ENCODE measurements around the gene NFYA. TPM values are rescaled to one million over a fixed set of nuclear protein-coding genes. Genes with fewer than 3 reads are reported as not detected.
"Not testable (repeated sequence)": the region's sequence is repeated elsewhere in the genome, so short reads cannot be mapped to it uniquely, and the experiment has no call there.

Gene NFYA
- total RNA-seq, 1 donor from 2014 or later, result 9.8 TPM

- ATAC-seq, result no peak
- intact Hi-C loops (cut with DNase I), result loop anchor here (10.0 kb wide), 1 partner anchor 224 kb away; no protein-coding TSS in a partner anchor
Observed at GRCh38 chr6:41090841-41091761, 18.3 kb downstream of the NFYA start.

GRCh38 chr6:41092421-41093140 lies 19.8 kb downstream of the NFYA start:
- DNase-seq (ENCODE audit: missing footprints), result no peak
- intact Hi-C loops (cut with DNase I), result loop anchor here (10.0 kb wide), 1 partner anchor 222 kb away; no protein-coding TSS in a partner anchor
- ATAC-seq, result no peak

More at GRCh38 chr6:41090841-41091761, 18.3 kb downstream of the NFYA start:
- DNase-seq (ENCODE audit: missing footprints), result no peak

- DNase-seq (ENCODE audit: missing footprints), result no peak
- ATAC-seq, result no peak
- intact Hi-C loops (cut with DNase I), result loop anchor here (10.0 kb wide), 1 partner anchor 221 kb away; no protein-coding TSS in a partner anchor
Observed at GRCh38 chr6:41093729-41094128, 21.0 kb downstream of the NFYA start.

DNA sequence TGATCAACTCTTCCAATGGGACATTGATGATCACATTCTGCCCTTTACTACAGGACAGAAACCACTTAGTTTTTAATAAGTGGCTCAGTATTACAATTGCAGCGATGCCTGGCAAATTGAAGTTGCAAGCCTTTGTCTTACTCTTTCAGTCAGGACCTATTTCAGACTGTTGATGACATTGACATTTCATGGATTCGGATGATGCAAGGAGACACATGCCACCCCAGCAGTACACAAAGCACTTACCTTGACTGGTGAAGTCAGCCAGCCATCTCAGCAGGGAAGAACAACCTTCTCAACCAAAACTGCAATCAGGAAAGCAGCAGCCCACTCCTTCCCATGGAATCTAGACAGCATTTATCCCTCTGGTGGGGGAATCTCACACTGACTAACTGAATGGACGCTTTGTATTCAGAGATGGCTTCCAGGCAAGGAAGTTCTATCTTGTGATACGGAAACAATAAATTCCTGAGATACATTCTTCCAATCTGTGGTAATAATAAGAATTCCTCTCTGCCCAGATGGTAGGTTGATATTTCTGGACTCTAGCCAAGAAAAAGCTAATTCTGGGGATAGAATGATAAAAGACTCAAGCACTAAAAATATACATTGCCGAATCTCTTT lies 24.8 kb downstream of the NFYA start:
- intact Hi-C loops (cut with DNase I), result loop anchor here (10.0 kb wide), 1 partner anchor 217 kb away; no protein-coding TSS in a partner anchor
- ATAC-seq, result no peak
- DNase-seq (ENCODE audit: missing footprints), result no peak

GRCh38 chr6:41098366-41098765 lies 25.6 kb downstream of the NFYA start:
- DNase-seq (ENCODE audit: missing footprints) (no peak), ATAC-seq (no peak)
- intact Hi-C loops (cut with DNase I), result loop anchor here (10.0 kb wide), 1 partner anchor 216 kb away; no protein-coding TSS in a partner anchor

DNA sequence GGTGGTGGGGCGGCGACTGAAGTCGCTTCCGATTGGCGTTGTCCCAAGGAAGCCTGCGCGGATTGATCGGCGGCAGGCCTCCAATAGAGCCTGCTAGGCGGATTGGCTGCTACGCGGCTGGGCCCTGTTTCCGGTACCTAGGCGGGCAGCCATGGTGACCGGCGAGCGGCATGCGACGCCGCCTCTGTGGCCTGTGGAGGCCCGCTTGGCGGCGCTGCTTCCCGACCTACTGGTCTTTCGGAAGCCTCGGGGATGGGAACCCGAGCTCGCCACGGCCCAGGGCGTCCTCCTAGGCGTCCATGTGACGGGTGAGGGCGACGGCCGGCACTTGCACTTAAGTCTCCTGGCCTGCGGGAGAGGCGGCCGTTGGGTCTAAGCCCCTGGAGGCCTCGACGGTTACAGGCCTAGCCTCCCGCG lies 28.1 kb downstream of the NFYA start:
- intact Hi-C loops (cut with DNase I), result no loop called here
- DNase-seq (ENCODE audit: missing footprints), result peak; percentile 63
- ATAC-seq, result peak; percentile 23

DNA sequence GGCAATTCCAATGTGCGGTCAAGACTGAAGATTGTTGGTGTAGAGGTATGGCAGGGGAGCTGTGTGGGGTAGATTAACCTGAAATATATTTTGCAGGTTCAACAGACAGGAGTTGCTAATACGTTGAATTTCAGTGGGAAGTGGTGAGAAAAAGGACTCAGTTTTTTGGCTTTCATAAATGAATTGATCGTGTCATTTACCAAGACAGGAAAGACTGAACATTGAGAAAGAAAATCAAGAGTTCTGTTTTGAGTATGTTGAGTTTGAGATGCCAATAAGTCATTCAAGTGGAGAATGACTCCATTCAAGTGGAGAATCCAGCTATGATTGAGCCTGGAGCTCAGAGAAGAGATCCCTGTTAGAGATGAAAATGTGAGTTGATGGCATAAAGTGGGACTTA lies 31.1 kb downstream of the NFYA start:
- no peak for DNase-seq (ENCODE audit: missing footprints)
- no peak for ATAC-seq
- intact Hi-C loops (cut with DNase I), result no loop called here

DNA sequence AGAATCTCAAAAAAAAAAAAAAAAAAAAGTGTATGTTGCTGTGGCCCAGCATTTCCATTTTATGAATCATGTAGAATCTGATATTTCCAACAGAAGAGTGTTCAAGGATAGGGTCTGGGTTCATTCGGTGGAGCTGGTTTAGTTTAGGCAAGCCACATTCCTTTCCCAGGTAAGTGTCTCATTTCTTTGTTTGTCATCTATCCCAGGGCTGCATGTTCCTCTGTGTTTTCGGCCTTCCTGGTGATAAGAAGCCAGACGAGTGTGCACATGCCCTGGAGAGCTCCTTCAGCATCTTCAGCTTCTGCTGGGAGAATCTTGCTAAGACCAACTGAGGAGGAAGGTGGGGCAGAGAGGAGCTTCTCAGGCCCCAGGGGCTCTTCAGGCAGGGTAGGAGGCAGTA lies 38.2 kb downstream of the NFYA start:
- ATAC-seq, result no peak
- no peak for DNase-seq (ENCODE audit: missing footprints)
- intact Hi-C loops (cut with DNase I), result no loop called here

GRCh38 chr6:41115027-41115426 lies 42.3 kb downstream of the NFYA start:
- intact Hi-C loops (cut with DNase I); ATAC-seq; DNase-seq (ENCODE audit: missing footprints): not testable (repeated sequence)

DNA sequence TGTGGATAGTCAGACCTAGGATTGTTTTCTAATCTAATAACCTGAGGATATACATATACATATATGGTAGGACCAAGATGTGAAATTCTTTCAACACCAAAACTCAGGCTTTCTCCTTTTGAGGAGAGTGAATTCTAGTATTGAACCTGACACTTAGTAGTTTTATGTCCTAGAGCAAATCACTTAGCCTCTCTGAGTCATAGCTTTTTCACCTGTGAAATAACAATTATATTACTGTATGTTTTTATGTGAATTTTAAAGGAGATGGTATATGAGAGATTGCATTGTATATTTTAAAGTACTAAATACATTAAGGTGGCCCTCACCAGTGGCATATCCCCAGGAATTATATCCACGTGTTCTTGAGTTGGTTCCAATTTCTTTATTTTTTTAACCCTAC lies 46.7 kb downstream of the NFYA start:
- intact Hi-C loops (cut with DNase I), result no loop called here
- no peak for ATAC-seq
- no peak for DNase-seq (ENCODE audit: missing footprints)

- intact Hi-C loops (cut with DNase I), result no loop called here
- ATAC-seq (no peak), DNase-seq (ENCODE audit: missing footprints) (no peak)
Observed at GRCh38 chr6:41120058-41120457, 47.3 kb downstream of the NFYA start.

GRCh38 chr6:41122373-41122772 lies 49.6 kb downstream of the NFYA start:
- no peak for DNase-seq (ENCODE audit: missing footprints)
- ATAC-seq, result no peak
- intact Hi-C loops (cut with DNase I), result no loop called here

DNA sequence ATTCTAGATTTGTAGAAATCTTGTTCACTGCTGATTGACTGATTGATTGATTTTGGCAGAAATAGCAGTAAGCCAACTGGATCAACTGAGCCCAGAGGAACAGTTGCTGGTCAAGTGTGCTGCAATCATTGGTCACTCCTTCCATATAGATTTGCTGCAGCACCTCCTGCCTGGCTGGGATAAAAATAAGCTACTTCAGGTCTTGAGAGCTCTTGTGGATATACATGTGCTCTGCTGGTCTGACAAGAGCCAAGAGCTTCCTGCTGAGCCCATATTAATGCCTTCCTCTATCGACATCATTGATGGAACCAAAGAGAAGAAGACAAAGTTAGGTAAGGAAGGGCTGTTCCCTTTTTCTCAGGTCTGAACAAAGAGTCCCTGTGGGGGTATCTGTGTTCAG lies 50.1 kb downstream of the NFYA start:
- intact Hi-C loops (cut with DNase I), result no loop called here
- DNase-seq (ENCODE audit: missing footprints), result no peak
- ATAC-seq, result no peak

DNA sequence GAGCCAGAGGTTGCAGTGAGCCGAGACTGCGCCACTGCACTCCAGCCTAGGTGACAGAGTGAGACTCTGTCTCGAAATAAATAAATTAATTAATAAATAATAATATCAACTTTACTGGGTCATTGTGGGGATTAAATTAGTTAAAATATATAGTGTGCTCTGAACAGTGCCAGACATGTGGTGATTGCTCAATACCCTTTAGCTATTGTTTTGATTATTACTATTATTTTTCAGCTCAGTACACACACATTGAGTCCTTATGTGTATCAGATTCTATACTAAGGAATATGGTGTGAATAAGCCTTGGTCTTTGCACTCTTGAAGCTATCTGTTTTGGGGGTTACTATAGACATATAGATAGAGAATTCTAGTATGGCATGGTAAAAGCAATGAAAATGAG lies 52.5 kb downstream of the NFYA start:
- intact Hi-C loops (cut with DNase I), result no loop called here
- no peak for ATAC-seq
- DNase-seq (ENCODE audit: missing footprints), result no peak

- ATAC-seq (no peak), DNase-seq (ENCODE audit: missing footprints) (no peak)
- intact Hi-C loops (cut with DNase I), result no loop called here
Observed at GRCh38 chr6:41132254-41132653, 59.5 kb downstream of the NFYA start.

GRCh38 chr6:41135062-41135832 lies 62.5 kb downstream of the NFYA start:
- intact Hi-C loops (cut with DNase I), result no loop called here
- ATAC-seq (no peak), DNase-seq (ENCODE audit: missing footprints) (no peak)

GRCh38 chr6:41136911-41137310 lies 64.1 kb downstream of the NFYA start:
- DNase-seq (ENCODE audit: missing footprints) (no peak), ATAC-seq (no peak)
- intact Hi-C loops (cut with DNase I), result no loop called here

GRCh38 chr6:41147917-41148316 lies 75.1 kb downstream of the NFYA start:
- intact Hi-C loops (cut with DNase I), result no loop called here
- DNase-seq (ENCODE audit: missing footprints) (no peak), ATAC-seq (no peak)
